Mammary epithelial cell (primary cell): ENCODE measurements around the gene CCNH.

Source experiments
- EZH2 ChIP-seq: IDR thresholded peaks from 2 replicates; pipeline ENCODE4 v1.6.1; 2012; ENCODE audit warnings: low read length, inconsistent platforms, borderline replicate concordance
- TF ChIP-seq, protein P1 (sequence below), 2 donors: IDR thresholded peaks in 1 of 2; conservative IDR thresholded peaks in 1 of 2; 2 replicates each; pipeline ENCODE4 v1.5.1; 2011 to 2012; ENCODE audit warnings: inconsistent platforms in 2 of 2, low read length in 2 of 2, mild to moderate bottlenecking in 2 of 2, control low read depth in 1 of 2, low read depth in 1 of 2; ENCODE audit not compliant: insufficient read depth in 1 of 2; ENCODE audit errors: extremely low read depth in 1 of 2

GRCh38 chr5:87408204-87408603, 4.5 kb downstream of the CCNH start:
- TF ChIP-seq, protein P1, sequence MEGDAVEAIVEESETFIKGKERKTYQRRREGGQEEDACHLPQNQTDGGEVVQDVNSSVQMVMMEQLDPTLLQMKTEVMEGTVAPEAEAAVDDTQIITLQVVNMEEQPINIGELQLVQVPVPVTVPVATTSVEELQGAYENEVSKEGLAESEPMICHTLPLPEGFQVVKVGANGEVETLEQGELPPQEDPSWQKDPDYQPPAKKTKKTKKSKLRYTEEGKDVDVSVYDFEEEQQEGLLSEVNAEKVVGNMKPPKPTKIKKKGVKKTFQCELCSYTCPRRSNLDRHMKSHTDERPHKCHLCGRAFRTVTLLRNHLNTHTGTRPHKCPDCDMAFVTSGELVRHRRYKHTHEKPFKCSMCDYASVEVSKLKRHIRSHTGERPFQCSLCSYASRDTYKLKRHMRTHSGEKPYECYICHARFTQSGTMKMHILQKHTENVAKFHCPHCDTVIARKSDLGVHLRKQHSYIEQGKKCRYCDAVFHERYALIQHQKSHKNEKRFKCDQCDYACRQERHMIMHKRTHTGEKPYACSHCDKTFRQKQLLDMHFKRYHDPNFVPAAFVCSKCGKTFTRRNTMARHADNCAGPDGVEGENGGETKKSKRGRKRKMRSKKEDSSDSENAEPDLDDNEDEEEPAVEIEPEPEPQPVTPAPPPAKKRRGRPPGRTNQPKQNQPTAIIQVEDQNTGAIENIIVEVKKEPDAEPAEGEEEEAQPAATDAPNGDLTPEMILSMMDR (conservative IDR thresholded peaks at IDR 0.05 in 1 of 2, IDR thresholded peaks at IDR 0.05 in 1 of 2; ENCODE audit: extremely low read depth in 1 of 2, insufficient read depth in 1 of 2, low read depth in 1 of 2, low read length in 2 of 2): no peak
- no peak for TF ChIP-seq EZH2
